ENCODE data around the gene FBLL1.

GRCh38 chr5:168528521-168529373, at the start of gene FBLL1:
- TF ChIP-seq, protein P1, sequence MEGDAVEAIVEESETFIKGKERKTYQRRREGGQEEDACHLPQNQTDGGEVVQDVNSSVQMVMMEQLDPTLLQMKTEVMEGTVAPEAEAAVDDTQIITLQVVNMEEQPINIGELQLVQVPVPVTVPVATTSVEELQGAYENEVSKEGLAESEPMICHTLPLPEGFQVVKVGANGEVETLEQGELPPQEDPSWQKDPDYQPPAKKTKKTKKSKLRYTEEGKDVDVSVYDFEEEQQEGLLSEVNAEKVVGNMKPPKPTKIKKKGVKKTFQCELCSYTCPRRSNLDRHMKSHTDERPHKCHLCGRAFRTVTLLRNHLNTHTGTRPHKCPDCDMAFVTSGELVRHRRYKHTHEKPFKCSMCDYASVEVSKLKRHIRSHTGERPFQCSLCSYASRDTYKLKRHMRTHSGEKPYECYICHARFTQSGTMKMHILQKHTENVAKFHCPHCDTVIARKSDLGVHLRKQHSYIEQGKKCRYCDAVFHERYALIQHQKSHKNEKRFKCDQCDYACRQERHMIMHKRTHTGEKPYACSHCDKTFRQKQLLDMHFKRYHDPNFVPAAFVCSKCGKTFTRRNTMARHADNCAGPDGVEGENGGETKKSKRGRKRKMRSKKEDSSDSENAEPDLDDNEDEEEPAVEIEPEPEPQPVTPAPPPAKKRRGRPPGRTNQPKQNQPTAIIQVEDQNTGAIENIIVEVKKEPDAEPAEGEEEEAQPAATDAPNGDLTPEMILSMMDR (IDR thresholded peaks at IDR 0.05 in 2 of 3, conservative IDR thresholded peaks at IDR 0.05 in 1 of 3; ENCODE audit: control insufficient read depth in 2 of 3, extremely low read depth in 1 of 3, insufficient read depth in 1 of 3, low read depth in 3 of 3, low read length in 3 of 3) = no peak
- TF ChIP-seq EP300 (IDR thresholded peaks at IDR 0.05; ENCODE audit: borderline replicate concordance in 1 of 2, control insufficient read depth in 1 of 2, low read depth in 2 of 2, low read length in 2 of 2) (no peak), POU2F2 (IDR thresholded peaks at IDR 0.05; ENCODE audit: borderline replicate concordance, low read depth, low read length) (no peak)
